Liver (tissue), 9 donors: Measurements from ENCODE around the gene CSRP1. TPM values are rescaled to one million over a fixed set of nuclear protein-coding genes. Genes with fewer than 3 reads are reported as not detected.

Source experiments
- DNase-seq: peaks from one replicate; pipeline ENCODE4 v3.0.0-alpha.2; 2017; ENCODE audit warnings: low spot score
- H3K27ac ChIP-seq, 2 donors: one replicate each; pipeline ENCODE4 v1.7.0; 2013; ENCODE audit warnings: inconsistent platforms in 2 of 2, low read length in 2 of 2, control low read depth in 1 of 2, low read depth in 1 of 2, mild to moderate bottlenecking in 1 of 2
- H3K27me3 ChIP-seq, 4 donors: one replicate each; pipeline versions ENCODE4 v1.6.1 to v1.7.0; 2013; ENCODE audit warnings: low read length in 3 of 4, inconsistent platforms in 1 of 4, mild to moderate bottlenecking in 1 of 4, moderate library complexity in 1 of 4; ENCODE audit not compliant: control insufficient read depth in 4 of 4, insufficient read depth in 4 of 4
- H3K36me3 ChIP-seq, 4 donors: one replicate each; pipeline versions ENCODE4 v1.6.1 to v1.7.0; 2013; ENCODE audit warnings: low read length in 3 of 4, mild to moderate bottlenecking in 3 of 4, low read depth in 1 of 4, moderate library complexity in 1 of 4; ENCODE audit not compliant: control insufficient read depth in 4 of 4, insufficient read depth in 3 of 4
- H3K4me1 ChIP-seq, 4 donors: one replicate each; pipeline versions ENCODE4 v1.6.1 to v1.7.0; 2013; ENCODE audit warnings: low read length in 3 of 4, mild to moderate bottlenecking in 3 of 4, moderate library complexity in 1 of 4; ENCODE audit not compliant: control insufficient read depth in 4 of 4, insufficient read depth in 4 of 4
- H3K4me3 ChIP-seq, 3 donors: one replicate each; pipeline versions ENCODE4 v1.6.1 to v1.7.0; 2013; ENCODE audit warnings: low read length in 3 of 3, control low read depth in 1 of 3, low read depth in 1 of 3, mild to moderate bottlenecking in 1 of 3
- H3K9ac ChIP-seq, 2 donors: one replicate each; pipeline ENCODE4 v1.7.0; 2013; ENCODE audit warnings: low read length in 2 of 2, mild to moderate bottlenecking in 2 of 2, moderate library complexity in 2 of 2, control low read depth in 1 of 2, low read depth in 1 of 2
- H3K9me3 ChIP-seq, 4 donors: one replicate each; pipeline versions ENCODE4 v1.6.1 to v1.7.0; 2013; ENCODE audit warnings: low read length in 3 of 4; ENCODE audit not compliant: control insufficient read depth in 4 of 4
- CTCF ChIP-seq: fragments of 150-350 bp; IDR thresholded peaks from 2 replicates; pipeline ENCODE4 v1.5.1; 2017; ENCODE audit warnings: improper control_type of control experiment, low read depth, low read length; ENCODE audit not compliant: missing input control
- FOXA1 ChIP-seq: IDR thresholded peaks from 2 replicates; pipeline ENCODE4 v1.6.1; 2016; ENCODE audit warnings: antibody characterized with exemption
- FOXA2 ChIP-seq: IDR thresholded peaks from 2 replicates; pipeline ENCODE4 v1.6.1; 2016; ENCODE audit warnings: antibody characterized with exemption
- GABPA ChIP-seq, 2 donors: IDR thresholded peaks in 1 of 2; conservative IDR thresholded peaks in 1 of 2; 2 replicates each; pipeline ENCODE4 v1.6.1; 2016; ENCODE audit warnings: antibody characterized with exemption in 2 of 2, mild to moderate bottlenecking in 1 of 2, moderate library complexity in 1 of 2
- HNF4A ChIP-seq, 2 donors: conservative IDR thresholded peaks; 2 replicates each; pipeline ENCODE4 v1.6.1; 2016; ENCODE audit warnings: antibody characterized with exemption in 2 of 2, mild to moderate bottlenecking in 2 of 2
- HNF4G ChIP-seq: IDR thresholded peaks from 2 replicates; pipeline ENCODE4 v1.6.1; 2016; ENCODE audit warnings: antibody characterized with exemption
- JUND ChIP-seq, 2 donors: IDR thresholded peaks; 2 replicates each; pipeline ENCODE4 v1.6.1; 2016; ENCODE audit warnings: antibody characterized with exemption in 2 of 2
- NR2F2 ChIP-seq: IDR thresholded peaks from 2 replicates; pipeline ENCODE4 v1.6.1; 2016; ENCODE audit warnings: antibody characterized with exemption
- RAD21 ChIP-seq, 2 donors: IDR thresholded peaks; 2 replicates each; pipeline ENCODE4 v1.6.1; 2016; ENCODE audit warnings: antibody characterized with exemption in 2 of 2, mild to moderate bottlenecking in 2 of 2
- REST ChIP-seq: IDR thresholded peaks from 2 replicates; pipeline ENCODE4 v1.6.1; 2016; ENCODE audit warnings: antibody characterized with exemption, mild to moderate bottlenecking
- RXRA ChIP-seq, 2 donors: IDR thresholded peaks; 2 replicates each; pipeline ENCODE4 v1.6.1; 2017 to 2018; ENCODE audit warnings: antibody characterized with exemption in 2 of 2, mild to moderate bottlenecking in 1 of 2
- SP1 ChIP-seq: IDR thresholded peaks from 2 replicates; pipeline ENCODE4 v1.6.1; 2018; ENCODE audit warnings: antibody characterized with exemption, mild to moderate bottlenecking
- TAF1 ChIP-seq: conservative IDR thresholded peaks from 2 replicates; pipeline ENCODE4 v1.6.1; 2016; ENCODE audit warnings: antibody characterized with exemption, mild to moderate bottlenecking
- YY1 ChIP-seq: IDR thresholded peaks from 2 replicates; pipeline ENCODE4 v1.6.1; 2016; ENCODE audit warnings: antibody characterized with exemption, mild to moderate bottlenecking
- WGBS: extraction: QIAGEN DNeasy Blood & Tissue Kit; methylation state at CpG from one replicate; pipeline ENCODE4 v1.1.7; 2013; 5-methylcytosine and 5-hydroxymethylcytosine counted together
- polyA plus RNA-seq, 2 donors: library from polyadenylated mRNA; stranded (reverse) in 1 of 2; unstranded in 1 of 2; fragments of 200-250 nt in 1 of 2; fragments of >200 nt in 1 of 2; fragmentation: Nextera tagmentation in 1 of 2; extraction: Ambion mirVana in 1 of 2; gene quantifications; one replicate each; pipeline versions ENCODE4 v1.2.1 to v1.2.3, GENCODE V29; 2013 to 2015
- total RNA-seq, 2 donors: library from RNA; depleted of rRNA; stranded (reverse); fragments of >200 nt; gene quantifications; one replicate each; pipeline ENCODE4 v1.2.3, GENCODE V29; 2014
- TF ChIP-seq, protein P1 (sequence below): IDR thresholded peaks from 2 replicates; pipeline ENCODE4 v1.6.1; 2016; ENCODE audit warnings: antibody characterized with exemption
- TF ChIP-seq, protein P2 (sequence below): IDR thresholded peaks from 2 replicates; pipeline ENCODE4 v1.6.1; 2016; ENCODE audit warnings: antibody characterized with exemption
- TF ChIP-seq, protein P3 (sequence below): IDR thresholded peaks from 2 replicates; pipeline ENCODE4 v1.6.1; 2016; ENCODE audit warnings: antibody characterized with exemption
- donor health status: healthy.
- donor health status: healthy.
- donor health status: healthy.
- donor health status: healthy.
- donor health status: healthy.

CSRP1 gene
- total and polyA plus RNA-seq, 4 donors = 42.7 to 96.9 (median 68.3) TPM

GRCh38 chr1:201511396-201511940, 4.5 kb upstream of the CSRP1 start (continued):
- TF ChIP-seq, protein P1, sequence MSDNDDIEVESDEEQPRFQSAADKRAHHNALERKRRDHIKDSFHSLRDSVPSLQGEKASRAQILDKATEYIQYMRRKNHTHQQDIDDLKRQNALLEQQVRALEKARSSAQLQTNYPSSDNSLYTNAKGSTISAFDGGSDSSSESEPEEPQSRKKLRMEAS = no peak
- TF ChIP-seq GABPA (IDR thresholded peaks at IDR 0.05 in 1 of 2, conservative IDR thresholded peaks at IDR 0.05 in 1 of 2) = no peak

DNA sequence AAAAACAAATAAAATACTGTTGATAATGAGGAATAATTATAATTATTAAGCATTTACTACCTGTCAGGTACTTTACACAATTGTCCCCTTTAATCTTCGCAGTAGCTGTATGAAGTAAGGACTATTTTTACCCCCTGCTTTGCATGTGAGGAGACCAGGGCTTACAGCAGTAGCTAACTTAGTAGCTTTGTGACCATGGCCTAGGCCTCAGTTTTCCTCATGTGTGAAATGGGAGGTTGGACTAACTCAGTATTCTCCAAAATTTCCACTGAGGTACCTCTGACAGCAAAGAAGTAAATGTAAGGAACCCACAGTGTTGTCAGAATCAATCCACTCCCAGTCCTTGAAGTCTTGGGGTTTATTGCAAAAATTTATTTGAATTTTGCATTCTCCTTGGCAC, 3.8 kb upstream of the CSRP1 start:
- Histone ChIP-seq H3K27me3 (no peaks in the 10 kb centered on the region), H3K36me3 (no peaks in the 10 kb centered on the region), H3K4me1 (peaks cover 13 to 39% (median 31%) of the 10 kb centered on the region in 4 donors), H3K4me3 (no peak overlapping the region), H3K9ac (no peak overlapping the region), H3K27ac (no peak overlapping the region), H3K9me3 (no peaks in the 10 kb centered on the region)
- TF ChIP-seq, protein P2, sequence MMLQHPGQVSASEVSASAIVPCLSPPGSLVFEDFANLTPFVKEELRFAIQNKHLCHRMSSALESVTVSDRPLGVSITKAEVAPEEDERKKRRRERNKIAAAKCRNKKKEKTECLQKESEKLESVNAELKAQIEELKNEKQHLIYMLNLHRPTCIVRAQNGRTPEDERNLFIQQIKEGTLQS = no peak
- TF ChIP-seq RXRA (IDR thresholded peaks at IDR 0.05) = no peak
- TF ChIP-seq, protein P3, sequence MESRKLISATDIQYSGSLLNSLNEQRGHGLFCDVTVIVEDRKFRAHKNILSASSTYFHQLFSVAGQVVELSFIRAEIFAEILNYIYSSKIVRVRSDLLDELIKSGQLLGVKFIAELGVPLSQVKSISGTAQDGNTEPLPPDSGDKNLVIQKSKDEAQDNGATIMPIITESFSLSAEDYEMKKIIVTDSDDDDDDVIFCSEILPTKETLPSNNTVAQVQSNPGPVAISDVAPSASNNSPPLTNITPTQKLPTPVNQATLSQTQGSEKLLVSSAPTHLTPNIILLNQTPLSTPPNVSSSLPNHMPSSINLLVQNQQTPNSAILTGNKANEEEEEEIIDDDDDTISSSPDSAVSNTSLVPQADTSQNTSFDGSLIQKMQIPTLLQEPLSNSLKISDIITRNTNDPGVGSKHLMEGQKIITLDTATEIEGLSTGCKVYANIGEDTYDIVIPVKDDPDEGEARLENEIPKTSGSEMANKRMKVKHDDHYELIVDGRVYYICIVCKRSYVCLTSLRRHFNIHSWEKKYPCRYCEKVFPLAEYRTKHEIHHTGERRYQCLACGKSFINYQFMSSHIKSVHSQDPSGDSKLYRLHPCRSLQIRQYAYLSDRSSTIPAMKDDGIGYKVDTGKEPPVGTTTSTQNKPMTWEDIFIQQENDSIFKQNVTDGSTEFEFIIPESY = no peak
- TF ChIP-seq RAD21 (IDR thresholded peaks at IDR 0.05) = no peak
- TF ChIP-seq, protein P1 = no peak
- TF ChIP-seq YY1 = no peak
- no peak for TF ChIP-seq HNF4A (conservative IDR thresholded peaks at IDR 0.05)
- no peak for TF ChIP-seq HNF4G
- no peak for TF ChIP-seq JUND (IDR thresholded peaks at IDR 0.05)
- TF ChIP-seq FOXA2 = no peak
- TF ChIP-seq REST = no peak
- no peak for TF ChIP-seq SP1
- TF ChIP-seq NR2F2 = no peak
- TF ChIP-seq GABPA (IDR thresholded peaks at IDR 0.05 in 1 of 2, conservative IDR thresholded peaks at IDR 0.05 in 1 of 2) = no peak
- no peak for TF ChIP-seq TAF1
- TF ChIP-seq CTCF = no peak
- TF ChIP-seq FOXA1 = no peak
- no peak for DNase-seq
- 97% methylated on average over 1 of the region's 1 CpG for WGBS
